GM12865 (cell line): ENCODE results near the gene BMPER.

ENCODE experiments used
- DNase-seq: peaks from one replicate; pipeline ENCODE4 v3.0.0; 2010; ENCODE audit warnings: low read depth
- H3K4me3 ChIP-seq: 2 replicates; pipeline ENCODE4 v1.5.1; 2011; ENCODE audit warnings: mild to moderate bottlenecking, low read depth, low read length, control low read depth
- TF ChIP-seq, protein P1 (sequence below): IDR thresholded peaks from 2 replicates; pipeline ENCODE4 v1.5.1; 2011; ENCODE audit warnings: low read length, control low read depth, low read depth, inconsistent platforms; ENCODE audit not compliant: insufficient read depth; ENCODE audit errors: missing control alignments

Gene BMPER

GRCh38 chr7:33909755-33910154 is 4.4 kb downstream of the BMPER start:
- H3K4me3 ChIP-seq: no peak overlapping the region
- TF ChIP-seq, protein P1, sequence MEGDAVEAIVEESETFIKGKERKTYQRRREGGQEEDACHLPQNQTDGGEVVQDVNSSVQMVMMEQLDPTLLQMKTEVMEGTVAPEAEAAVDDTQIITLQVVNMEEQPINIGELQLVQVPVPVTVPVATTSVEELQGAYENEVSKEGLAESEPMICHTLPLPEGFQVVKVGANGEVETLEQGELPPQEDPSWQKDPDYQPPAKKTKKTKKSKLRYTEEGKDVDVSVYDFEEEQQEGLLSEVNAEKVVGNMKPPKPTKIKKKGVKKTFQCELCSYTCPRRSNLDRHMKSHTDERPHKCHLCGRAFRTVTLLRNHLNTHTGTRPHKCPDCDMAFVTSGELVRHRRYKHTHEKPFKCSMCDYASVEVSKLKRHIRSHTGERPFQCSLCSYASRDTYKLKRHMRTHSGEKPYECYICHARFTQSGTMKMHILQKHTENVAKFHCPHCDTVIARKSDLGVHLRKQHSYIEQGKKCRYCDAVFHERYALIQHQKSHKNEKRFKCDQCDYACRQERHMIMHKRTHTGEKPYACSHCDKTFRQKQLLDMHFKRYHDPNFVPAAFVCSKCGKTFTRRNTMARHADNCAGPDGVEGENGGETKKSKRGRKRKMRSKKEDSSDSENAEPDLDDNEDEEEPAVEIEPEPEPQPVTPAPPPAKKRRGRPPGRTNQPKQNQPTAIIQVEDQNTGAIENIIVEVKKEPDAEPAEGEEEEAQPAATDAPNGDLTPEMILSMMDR: no peak
- no peak for DNase-seq

GRCh38 chr7:33910756-33911155 is 5.4 kb downstream of the BMPER start:
- TF ChIP-seq, protein P1: no peak
- no peak for DNase-seq
- no peak overlapping the region for H3K4me3 ChIP-seq

- DNase-seq: no peak
- TF ChIP-seq, protein P1: no peak
- H3K4me3 ChIP-seq: no peak overlapping the region
Observed at GRCh38 chr7:33916357-33917081, 11.2 kb downstream of the BMPER start.

DNA sequence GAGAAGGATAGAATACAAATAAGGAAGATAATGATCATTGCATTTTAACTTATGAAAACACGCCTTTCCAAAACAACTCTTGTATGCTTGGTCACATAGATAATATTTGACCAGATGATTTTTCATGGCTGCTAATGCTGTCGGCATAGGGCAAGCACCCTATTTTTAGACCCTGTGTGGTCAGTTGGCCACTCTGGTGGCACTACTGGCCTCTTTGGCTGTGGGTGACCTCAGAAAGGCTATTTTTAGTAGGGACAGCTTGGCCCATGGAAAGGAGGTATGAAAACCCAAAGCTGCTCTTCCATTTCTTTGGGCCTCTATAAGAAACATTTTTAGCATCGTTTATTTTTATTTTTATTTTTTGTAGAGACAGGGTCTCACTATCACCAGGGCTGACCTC is 12.3 kb downstream of the BMPER start:
- TF ChIP-seq, protein P1: no peak
- no peak overlapping the region for H3K4me3 ChIP-seq
- no peak for DNase-seq

DNA sequence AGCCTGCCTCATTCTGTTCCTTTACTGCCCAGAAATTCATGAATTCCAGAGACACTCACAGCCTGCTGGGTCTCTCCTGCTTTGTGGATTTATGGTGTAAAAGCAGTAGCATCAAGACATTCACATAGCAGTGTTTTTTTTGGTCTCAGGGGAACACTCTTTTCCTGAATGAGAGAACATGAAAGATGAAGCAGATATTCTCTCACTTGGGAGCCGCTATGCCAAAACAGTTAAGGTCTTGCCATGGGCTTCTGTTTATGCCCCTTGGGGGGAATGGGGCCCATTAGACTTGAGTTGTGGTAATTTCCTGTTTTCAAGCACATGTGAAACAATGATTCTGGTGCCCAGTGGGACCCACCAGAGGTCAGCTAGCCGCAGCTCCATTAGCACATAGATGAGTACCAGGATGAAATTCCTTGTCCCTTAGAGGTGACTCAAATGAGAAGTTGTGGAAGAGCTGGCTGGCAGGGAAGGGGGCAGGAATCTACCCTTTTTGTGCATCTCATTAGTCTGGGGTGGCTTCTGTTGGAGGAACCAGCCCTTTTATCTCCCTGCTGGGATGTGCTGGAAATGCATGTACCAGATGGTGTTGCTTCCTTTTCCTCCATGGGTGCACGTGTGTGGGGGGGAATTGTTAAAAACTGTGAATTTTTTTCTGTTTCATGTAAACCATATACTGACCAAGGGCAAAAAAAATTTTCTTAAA is 13.3 kb downstream of the BMPER start:
- TF ChIP-seq, protein P1: no peak
- no peak for DNase-seq
- H3K4me3 ChIP-seq: no peak overlapping the region

- DNase-seq: no peak
- TF ChIP-seq, protein P1: no peak
Observed at GRCh38 chr7:33919449-33919848, 14.1 kb downstream of the BMPER start.

More at GRCh38 chr7:33919449-33919848, 14.1 kb downstream of the BMPER start:
- H3K4me3 ChIP-seq: no peak overlapping the region
